Hematopoietic multipotent progenitor cell treated with erythropoietin and hydrocortisone succinate and interleukin-3 and kit ligand, for 8 days (in vitro differentiated cells): Measurements from ENCODE around the gene BDKRB1.
"Not testable (repeated sequence)": the region's sequence is repeated elsewhere in the genome, so short reads cannot be mapped to it uniquely, and the experiment has no call there.

ENCODE experiments used
- DNase-seq: peaks from one replicate; pipeline ENCODE4 v3.0.0-alpha.2; 2015

BDKRB1 gene

DNA sequence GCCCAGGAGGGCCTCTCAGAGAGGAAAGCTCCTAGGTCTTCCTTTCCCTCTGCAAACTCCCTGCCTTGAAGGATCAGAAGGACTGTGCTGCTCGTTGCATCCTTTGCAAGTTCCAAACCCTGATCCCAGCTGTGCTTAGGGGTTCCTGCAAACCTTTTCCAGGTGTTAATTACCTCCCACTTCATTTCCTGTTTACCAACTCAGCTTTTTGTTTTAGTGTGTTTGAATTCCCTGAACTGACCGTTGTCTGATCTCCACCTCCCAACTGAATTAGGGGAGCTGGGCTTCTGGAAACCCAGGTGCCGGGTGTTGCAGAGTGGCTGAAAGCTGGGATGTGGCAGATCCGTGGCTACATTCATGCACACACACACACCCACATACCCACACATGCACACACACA is 20.6 kb upstream of the BDKRB1 start:
- no peak for DNase-seq

DNA sequence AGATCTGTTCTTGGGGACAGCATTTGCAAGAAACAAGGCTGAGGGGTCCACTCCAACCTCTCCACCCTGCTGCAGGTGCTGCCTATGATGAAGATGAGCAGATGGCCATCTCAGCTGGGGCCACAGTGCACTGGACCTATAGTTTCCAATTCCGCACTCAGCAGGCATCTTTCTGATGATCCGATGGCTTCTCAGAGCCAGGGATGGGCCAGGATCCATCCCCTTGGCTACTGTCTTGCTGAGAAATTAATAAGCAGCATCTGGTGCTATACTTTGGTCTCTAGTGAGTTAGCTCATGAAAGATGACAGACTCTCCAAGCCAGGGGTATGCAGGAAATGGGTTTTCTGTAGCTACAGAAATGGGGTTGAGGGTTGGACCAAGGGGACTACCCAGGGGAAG is 18.4 kb upstream of the BDKRB1 start:
- DNase-seq = no peak

DNA sequence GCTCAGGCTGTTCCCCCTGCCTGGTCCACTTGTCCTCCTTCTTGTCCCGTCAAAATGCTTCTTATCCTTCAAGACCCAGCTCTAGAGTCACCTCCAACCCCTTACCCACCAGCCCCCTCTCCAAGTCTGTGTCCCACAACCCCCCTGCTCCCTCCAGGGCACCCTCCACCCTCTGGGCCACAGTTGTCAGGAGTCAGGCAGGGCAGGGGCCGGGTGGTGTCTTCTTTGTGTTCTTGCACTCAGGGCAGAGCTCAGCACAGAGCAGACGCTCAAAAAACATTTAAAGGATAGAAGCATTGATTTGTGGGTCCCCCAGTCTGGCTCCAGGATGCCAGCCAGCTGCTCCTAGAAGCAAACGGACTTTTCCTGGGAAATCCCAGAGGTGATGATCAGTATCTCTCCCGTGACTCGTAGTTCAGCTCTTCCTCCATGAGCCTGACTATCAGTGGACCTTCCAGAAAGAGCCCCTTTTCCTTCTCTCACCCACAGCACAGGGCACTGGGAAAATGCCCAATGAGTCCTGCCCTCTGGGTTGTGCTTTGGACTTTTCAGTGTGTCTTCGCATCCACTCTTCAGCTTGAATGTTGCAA is 17.2 kb upstream of the BDKRB1 start:
- no peak for DNase-seq

DNA sequence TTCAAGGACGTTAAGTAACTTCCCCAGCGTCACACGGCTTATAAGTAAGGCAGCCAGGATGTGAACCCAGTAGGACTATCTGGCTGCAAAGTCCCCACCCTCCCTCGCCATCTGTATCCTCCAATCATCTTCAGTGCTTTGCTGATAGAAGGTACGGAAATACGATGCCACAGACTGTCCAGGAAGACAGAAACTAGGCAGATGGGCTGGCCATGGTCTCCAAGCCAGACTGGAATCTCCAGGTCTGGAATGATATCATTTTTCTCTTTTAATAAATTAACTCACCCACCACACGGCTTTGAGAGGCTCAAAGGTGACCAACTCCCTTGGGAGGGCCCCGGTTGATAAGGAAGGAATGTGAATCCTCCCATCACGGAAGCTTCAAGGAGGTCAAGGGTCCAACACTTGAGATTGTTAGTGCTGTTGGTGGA is 16.3 kb upstream of the BDKRB1 start:
- no peak for DNase-seq

DNA sequence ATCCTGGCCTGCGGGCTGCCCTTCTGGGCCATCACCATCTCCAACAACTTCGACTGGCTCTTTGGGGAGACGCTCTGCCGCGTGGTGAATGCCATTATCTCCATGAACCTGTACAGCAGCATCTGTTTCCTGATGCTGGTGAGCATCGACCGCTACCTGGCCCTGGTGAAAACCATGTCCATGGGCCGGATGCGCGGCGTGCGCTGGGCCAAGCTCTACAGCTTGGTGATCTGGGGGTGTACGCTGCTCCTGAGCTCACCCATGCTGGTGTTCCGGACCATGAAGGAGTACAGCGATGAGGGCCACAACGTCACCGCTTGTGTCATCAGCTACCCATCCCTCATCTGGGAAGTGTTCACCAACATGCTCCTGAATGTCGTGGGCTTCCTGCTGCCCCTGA is 15.4 kb upstream of the BDKRB1 start:
- DNase-seq = no peak

DNA sequence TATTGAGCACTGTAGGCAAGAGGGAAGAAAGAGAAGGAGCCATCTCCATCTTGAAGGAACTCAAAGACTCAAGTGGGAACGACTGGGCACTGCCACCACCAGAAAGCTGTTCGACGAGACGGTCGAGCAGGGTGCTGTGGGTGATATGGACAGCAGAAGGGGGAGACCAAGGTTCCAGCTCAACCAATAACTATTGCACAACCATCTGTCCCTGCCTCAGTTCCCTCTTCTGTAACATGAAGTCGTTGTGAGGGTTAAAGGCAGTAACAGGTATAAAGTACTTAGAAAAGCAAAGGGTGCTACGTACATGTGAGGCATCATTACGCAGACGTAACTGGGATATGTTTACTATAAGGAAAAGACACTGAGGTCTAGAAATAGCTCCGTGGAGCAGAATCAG is 13.9 kb upstream of the BDKRB1 start:
- DNase-seq = no peak

DNA sequence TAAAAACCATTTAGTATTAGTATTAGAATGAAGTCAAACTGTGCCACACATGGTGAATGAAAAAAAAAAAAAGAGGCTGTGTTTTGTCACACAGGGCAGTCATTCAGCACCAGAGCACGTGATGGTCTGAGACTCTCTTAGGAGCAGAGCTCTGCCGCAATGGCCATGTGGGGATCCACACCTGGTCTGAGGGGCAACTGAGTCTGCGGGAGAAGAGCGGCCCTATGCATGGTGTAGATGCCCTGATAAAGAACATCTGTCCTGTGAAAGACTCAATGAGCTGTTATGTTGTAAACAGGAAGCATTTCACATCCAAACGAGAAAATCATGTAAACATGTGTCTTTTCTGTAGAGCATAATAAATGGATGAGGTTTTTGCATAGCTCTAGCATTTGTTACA is 12.2 kb upstream of the BDKRB1 start:
- no peak for DNase-seq

DNA sequence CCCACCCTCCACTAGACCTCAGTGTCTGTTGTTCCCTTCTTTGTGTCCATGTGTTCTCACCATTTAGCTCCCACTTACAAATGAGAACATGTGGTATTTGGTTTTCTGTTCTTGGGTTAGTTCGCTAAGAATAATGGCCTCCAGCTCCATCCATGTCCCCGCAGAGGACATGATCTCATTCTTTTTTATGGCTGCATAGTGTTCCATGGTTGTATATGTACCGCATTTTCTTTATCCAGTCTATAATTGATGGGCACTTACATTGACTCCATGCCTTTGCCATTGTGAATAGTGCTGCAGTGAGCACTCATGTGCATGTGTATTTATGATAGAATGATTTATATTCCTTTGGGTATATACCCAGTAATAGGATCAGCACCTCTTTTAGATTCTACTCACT is 10.9 kb upstream of the BDKRB1 start:
- DNase-seq = not testable (repeated sequence)

DNA sequence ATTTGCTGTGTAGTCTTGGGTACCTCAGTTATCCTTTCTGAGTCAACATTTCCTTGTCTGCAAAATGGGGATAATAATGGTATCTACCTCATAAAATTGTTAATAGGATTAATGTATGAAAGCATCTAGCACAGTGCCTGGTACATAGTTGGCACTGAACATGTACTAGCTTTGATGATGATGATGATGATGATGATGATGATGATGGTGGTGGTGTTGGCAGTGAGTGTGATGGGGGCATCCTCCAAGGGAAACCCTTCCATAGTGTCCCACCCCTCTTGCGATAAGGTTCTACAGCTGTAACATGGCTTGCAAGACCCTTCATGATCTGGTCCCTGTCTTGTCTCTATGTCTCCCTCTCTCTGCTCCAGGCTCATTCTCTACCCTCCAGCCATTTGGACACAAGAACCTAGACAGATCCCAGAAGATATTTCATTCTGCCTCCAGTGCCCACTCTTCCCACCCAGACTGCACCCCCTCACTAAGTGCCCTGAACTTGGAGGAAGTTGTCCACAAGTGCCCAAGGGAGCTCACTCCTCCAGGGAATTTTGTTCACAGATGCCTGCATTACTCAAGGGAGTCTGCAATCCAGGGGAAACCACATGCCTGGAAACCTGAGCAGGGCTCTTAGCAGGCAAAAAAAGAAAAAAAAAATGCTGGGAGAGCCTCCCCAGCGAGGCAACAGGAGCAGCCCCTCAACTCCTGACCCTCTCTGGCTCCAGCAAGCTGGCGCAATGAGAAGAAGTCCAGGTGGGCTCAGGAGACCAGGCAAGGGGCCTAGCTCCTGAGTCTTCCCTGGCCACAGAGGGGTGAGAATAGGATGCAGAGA is 10.1 kb upstream of the BDKRB1 start:
- DNase-seq = no peak

DNA sequence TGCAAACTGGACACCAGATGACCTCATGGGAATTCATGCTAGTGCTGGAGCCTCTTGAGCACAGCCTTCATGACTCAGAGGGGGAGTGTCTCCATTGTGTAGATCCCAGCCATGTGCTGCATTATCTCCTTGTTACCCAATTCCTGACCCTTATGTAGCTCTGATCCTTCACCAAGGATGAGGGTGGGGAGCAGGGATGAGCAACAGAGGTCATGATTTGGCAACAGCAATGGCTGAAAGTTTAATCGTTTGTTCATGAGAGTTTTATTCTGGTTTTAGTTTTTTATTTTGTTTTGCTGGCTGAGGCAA is 9.5 kb upstream of the BDKRB1 start:
- DNase-seq = no peak

DNA sequence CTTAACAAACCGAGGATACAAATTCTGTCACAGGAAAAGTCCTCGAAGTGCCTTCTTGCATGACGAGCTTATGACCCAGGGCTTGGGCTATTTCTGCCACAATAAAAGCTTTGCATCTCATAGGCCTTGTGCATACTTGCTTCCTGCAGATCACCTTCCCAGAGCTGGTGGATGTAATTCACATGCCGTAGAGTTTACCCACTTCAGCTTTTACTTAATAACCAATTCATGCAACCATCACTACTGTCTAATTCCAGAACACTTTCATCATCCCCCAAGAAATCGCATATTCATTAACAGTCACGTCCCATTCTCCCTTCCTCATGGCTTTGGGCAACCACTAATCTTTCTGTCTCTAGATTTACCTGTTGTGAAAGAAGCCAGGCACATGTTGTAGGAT is 9.0 kb upstream of the BDKRB1 start:
- no peak for DNase-seq

DNA sequence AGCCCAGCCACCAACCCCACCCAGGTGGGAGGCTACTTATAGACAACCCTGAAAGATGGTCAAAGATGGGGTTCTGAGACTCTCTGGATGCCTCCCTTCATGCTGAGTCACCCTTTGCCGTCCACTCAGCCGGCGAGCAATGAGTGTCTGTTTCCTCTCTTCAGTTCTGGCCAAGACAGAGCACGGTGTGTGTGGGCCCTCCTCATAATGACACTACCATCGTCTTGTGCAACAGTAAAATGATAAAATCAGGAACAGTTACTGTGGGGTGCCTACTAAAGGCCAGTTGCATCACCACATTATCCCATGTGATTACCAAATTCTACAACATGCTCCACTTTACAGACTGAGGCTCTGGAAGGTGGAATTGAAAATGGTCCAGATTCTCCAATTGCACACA is 7.0 kb upstream of the BDKRB1 start:
- DNase-seq = peak; percentile 34

DNA sequence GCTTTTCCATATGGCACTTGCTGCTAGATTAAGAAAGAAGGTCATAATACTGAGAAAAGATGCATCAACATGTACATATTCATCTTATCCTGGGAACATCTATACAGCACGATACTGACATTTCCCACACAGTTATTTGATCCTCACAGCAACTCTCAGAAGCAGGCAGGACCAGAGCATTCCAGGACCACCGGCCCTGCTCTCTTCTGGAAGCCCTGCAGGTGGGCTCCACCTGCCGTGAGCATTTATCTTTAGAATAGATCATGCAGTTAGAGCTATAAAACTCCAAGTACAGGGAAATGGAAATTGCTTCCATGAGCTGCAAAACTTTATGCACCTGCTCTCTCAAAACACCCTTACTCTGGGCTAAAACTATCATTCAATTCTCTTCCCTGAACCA is 5.5 kb upstream of the BDKRB1 start:
- DNase-seq = no peak

DNA sequence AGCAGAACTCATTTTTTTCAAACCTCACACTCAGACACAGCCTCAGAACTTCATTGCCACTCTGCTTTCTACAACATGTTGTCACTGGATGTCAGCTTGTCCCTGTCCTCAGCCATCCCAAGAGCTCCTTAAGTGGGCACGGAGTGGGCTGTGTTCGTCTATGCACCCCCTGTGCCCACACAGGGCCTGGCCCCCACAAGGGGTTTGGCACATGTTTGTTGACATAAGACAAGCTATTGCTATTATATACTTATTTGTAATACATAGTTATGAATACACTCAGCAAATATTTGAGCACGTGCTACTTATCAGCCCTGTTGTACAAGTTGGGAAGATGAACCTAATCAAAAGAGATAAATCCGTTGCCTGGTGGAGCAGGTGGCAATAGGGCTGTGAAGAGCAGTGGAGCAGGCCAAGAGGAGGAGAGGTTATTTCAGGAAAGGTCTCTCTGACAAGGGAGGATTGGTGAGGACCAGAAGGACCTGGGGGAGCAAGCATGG is 4.3 kb upstream of the BDKRB1 start:
- no peak for DNase-seq

DNA sequence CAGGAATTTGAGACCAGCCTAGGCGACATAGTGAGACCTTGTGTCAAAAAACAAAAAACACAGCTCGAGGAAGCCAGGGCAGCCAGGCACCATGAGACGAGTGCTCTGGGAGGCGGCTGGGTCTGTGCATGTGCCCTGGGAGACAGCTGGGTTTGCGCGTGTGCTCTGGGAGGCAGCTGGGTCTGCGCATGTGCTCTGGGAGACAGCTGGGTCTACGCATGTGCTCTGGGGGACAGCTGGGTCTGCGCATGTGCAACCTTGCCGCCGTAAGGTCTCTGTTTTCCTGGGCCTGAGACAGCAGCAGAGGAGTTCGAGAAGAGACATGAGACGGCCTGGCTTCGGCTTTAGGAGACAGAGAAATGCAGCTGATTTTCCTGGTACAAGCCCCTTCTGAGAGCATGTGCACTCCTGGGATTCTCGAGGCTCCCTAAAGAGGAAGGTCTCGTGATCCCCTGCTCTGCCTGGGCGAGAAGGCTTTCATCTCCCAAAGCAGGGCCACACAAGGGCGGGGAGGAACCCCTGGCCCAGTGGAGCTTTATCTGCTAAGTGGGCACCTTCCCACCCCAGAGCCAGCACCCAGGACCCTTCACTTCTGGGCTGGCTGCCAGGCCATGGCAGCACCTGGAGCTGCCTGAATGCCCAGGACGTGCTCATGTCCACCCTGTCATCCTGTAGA is 3.5 kb upstream of the BDKRB1 start:
- no peak for DNase-seq

DNA sequence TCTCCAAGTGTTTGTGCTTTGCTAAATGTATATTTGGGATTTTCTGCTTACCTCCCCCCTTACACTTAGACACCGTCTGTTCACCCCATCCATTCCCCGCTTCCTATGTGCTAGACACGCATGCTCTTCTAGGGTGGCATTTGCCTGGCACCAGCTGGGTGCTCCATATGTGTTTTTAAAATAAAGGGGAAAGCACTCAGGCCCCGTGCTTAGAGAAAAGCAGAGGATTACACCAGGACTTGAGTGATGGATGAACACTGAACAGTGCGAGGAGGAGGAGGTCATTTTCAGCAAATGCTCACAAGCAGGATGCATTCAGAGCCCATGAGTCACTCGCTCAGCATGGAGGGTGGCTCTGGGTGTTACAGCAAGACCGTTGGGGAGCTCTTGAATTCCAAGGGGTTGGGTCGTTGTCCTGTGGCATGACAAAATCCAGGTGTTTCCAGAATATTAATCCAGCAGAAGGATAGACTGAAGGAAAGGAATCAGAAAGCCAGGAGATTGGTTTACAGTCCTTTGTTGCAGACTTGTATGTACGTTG is 2.9 kb upstream of the BDKRB1 start:
- DNase-seq = no peak

DNA sequence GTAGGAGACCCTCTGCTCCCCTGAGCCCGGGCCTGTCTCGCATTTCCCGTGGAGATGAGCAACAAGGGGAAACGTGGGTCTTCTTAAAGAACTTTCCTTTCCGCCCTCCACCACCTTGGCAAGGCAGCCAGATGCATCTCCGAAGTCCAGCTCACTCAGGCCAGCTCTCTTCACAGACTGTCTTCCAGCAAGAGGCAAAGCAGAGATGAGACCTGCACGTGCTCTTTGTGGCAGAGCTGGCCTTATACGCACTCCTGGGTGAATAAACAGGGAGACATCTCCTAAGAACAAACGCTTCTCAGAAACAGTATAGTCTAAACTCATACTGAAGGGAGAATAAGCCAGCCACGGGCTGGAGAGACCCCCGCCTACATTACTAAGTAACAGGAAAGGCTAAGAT is 1.3 kb upstream of the BDKRB1 start:
- DNase-seq = no peak

DNA sequence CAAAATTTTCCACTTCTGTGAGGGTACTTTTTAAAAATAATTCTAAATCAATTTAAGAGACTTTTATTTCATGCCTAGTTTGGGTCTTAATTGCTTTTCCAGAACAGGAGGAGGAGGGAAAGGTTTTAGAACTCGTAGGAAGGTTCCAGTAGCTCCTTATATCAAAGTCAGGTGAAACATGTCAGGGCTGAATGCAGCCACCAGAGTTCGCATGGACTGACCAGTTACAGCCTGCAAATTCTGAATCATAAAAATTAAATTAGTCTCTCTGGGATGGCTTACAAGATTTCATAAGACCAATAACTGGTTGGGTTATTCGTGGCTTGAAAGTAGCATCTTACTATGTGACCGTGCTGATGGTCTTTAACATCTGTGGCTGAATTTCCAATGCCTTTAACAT is 397 bp downstream of the BDKRB1 start:
- DNase-seq = no peak

DNA sequence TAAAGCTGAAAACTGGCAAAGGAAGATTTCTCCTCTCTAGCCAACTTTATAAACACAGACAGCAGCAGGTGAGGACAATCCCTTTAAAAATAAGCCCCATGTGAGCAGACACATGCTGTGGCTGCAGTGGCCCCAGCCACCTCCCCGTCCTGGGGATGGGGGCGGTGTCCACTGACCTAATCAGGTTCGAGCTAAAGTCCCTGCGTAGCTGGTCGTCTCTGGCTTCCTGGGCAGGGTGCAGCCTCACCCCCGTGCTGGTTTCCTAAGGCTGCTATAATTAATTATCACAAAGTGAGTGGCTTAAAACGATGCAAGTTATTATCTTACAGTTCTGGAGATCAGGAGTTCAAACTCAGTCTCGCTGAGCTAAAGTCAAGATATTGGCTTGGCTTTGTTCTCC is 1.0 kb downstream of the BDKRB1 start:
- no peak for DNase-seq

DNA sequence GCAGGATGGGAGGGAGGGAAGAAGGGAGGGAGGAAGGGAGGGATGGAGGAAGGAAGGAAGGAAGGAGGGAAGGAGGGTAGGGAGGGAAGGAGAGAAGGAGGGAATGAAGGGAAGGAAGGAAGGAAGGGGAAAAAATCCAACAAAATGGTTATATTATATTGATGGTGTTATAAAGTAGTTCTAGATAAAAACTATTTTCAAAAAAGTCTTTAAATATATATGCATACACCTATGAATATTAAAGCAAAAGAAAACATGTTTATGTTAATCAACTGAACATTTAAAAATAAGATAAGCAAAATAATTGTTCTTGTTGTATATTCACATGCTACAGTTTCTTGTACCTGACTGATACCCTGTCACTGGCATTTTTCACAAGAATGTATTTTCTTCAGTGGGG is 1.9 kb downstream of the BDKRB1 start:
- no peak for DNase-seq

DNA sequence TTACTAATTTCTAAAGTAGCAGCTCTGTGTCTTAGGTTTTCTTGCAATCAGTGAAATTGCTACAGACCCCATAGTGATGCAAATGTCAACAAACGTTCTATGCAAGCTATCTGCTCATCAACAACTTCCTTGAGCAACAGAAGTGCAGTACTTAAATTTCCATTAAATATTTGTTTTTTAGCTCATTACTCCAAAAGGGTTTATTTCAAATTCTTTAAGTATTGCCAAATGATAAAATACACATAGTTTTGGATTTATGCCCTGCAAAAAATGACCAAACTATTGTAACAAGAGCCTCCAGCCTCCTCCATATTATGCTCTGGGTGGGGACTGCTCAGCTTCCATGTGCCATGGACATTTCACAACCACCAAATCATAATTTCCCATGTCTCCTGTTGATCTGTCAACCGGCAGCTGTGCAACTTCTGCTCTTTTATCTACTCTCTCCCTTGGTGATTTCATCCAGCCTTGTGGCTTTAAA is 4.4 kb downstream of the BDKRB1 start:
- DNase-seq = no peak

DNA sequence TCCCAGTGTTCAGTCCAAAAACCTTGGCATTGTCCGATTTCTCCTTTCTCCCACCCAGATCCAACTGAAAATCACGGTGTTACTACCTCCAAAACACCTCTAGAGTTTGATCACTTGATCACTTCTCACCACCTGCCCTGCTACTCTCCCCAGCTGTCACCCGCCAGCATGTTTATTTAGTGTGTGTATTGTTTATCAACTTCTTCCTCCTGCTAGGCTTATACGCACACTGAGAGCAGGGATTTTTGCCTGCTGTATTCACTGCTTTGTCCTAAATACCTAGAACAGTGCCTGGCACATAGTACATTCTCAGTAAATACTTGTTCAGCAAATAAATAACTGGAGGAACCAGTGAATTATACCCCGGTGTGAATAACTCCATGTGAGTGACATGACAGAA is 5.0 kb downstream of the BDKRB1 start:
- DNase-seq = no peak

DNA sequence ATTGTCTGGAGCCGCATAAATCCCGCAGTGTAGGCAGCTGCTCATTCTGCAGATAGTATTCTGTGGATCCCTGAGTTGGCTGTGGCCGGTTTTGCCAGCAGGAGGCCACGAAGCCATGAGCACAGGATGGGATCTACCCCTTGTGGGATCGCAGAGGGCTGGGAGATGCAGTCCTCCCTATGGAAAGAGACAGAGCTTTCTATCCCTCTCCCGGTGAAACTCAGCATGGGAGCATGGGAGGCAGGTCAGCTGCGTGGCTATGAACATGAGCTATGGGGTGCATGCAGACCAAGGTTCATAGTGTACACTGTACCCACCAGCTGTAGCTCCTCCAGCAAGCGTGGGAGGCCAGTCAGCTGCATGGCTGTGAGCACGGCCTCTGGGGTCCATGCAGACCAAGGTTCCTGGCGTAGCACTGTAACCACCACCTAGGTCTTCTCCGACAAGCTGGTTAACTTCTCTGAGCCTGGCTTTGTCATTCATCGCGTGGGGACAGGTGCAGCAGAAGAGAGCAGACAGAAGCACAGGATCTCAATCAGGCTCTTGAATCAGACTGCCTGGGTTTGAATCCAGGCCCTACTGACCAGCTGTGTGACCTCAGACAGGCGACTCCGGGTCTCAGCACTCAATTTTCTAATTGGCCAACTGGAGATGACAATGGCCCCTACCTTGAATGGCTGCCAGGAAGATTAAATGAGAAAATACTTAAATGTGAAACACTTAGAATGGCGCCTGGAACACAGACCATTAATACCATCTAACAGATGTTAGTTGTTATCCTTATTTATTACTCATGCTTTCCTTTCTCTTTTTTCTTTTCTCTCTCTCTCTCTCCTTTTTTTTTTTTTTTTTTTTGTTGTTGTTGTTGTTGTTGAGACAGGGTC is 6.0 kb downstream of the BDKRB1 start:
- no peak for DNase-seq
